ENCODE measurements around the gene CLBA1.
A peak's percentile ranks its signal among the peaks of the same experiment; 100 is the strongest.

Gene CLBA1

GRCh38 chr14:105015905-105016304 lies 30.3 kb downstream of the CLBA1 start:
- Histone ChIP-seq H3K9ac (ENCODE audit: low read depth in 1 of 2, low read length in 2 of 2) (no peak overlapping the region), H3K36me3 (ENCODE audit: control insufficient read depth in 1 of 2, insufficient read depth in 2 of 2, low read length in 2 of 2) (peaks cover 2 to 11% of the 10 kb centered on the region in 2 donors), H3K4me1 (ENCODE audit: control insufficient read depth in 1 of 2, insufficient read depth in 2 of 2, low read length in 2 of 2) (peaks cover 13 to 25% of the 10 kb centered on the region in 2 donors), H3K27ac (ENCODE audit: low read depth, low read length) (no peak overlapping the region), H3K9me3 (ENCODE audit: control insufficient read depth in 1 of 2, low read length in 2 of 2) (no peaks in the 10 kb centered on the region), H3K27me3 (ENCODE audit: control insufficient read depth in 1 of 2, insufficient read depth in 2 of 2, low read length in 2 of 2) (no peaks in the 10 kb centered on the region), H3K4me3 (ENCODE audit: low read depth in 1 of 2, low read length in 2 of 2) (no peak overlapping the region)

GRCh38 chr14:105018414-105018813 lies 32.8 kb downstream of the CLBA1 start:
- no peaks in the 10 kb centered on the region for H3K36me3 ChIP-seq (ENCODE audit: control insufficient read depth in 1 of 2, insufficient read depth in 2 of 2, low read length in 2 of 2)
- H3K9ac ChIP-seq (ENCODE audit: low read depth in 1 of 2, low read length in 2 of 2) = no peak overlapping the region
- H3K9me3 ChIP-seq (ENCODE audit: control insufficient read depth in 1 of 2, low read length in 2 of 2) = no peaks in the 10 kb centered on the region
- peaks cover 13 to 36% of the 10 kb centered on the region in 2 donors for H3K4me1 ChIP-seq (ENCODE audit: control insufficient read depth in 1 of 2, insufficient read depth in 2 of 2, low read length in 2 of 2)
- no peak overlapping the region for H3K4me3 ChIP-seq (ENCODE audit: low read depth in 1 of 2, low read length in 2 of 2)
- H3K27me3 ChIP-seq (ENCODE audit: control insufficient read depth in 1 of 2, insufficient read depth in 2 of 2, low read length in 2 of 2) = no peaks in the 10 kb centered on the region
- H3K27ac ChIP-seq (ENCODE audit: low read depth, low read length) = no peak overlapping the region

- H3K4me3 ChIP-seq (ENCODE audit: low read depth in 1 of 2, low read length in 2 of 2) = peak overlapping the region; percentile 71 to 74
- peak overlapping the region; percentile 67 for H3K27ac ChIP-seq (ENCODE audit: low read depth, low read length)
- no peaks in the 10 kb centered on the region for H3K9me3 ChIP-seq (ENCODE audit: control insufficient read depth in 1 of 2, low read length in 2 of 2)
- peaks cover 13 to 36% of the 10 kb centered on the region in 2 donors for H3K4me1 ChIP-seq (ENCODE audit: control insufficient read depth in 1 of 2, insufficient read depth in 2 of 2, low read length in 2 of 2)
- H3K36me3 ChIP-seq (ENCODE audit: control insufficient read depth in 1 of 2, insufficient read depth in 2 of 2, low read length in 2 of 2) = no peaks in the 10 kb centered on the region
- H3K27me3 ChIP-seq (ENCODE audit: control insufficient read depth in 1 of 2, insufficient read depth in 2 of 2, low read length in 2 of 2) = no peaks in the 10 kb centered on the region
- H3K9ac ChIP-seq (ENCODE audit: low read depth in 1 of 2, low read length in 2 of 2) = peak overlapping the region; percentile 58 to 70
Observed at GRCh38 chr14:105019861-105020814, 34.5 kb downstream of the CLBA1 start.

GRCh38 chr14:105020815-105021655 lies 35.4 kb downstream of the CLBA1 start, which contains the start of gene CDCA4:
Gene CDCA4, minus strand, starts transcription at chr14:105021083. Its CDS starts 9,154 bp downstream, at chr14:105011929.
- Histone ChIP-seq H3K36me3 (ENCODE audit: control insufficient read depth in 1 of 2, insufficient read depth in 2 of 2, low read length in 2 of 2) (no peaks in the 10 kb centered on the region), H3K4me3 (ENCODE audit: low read depth in 1 of 2, low read length in 2 of 2) (peak within 1 kb of the TSS; percentile 75 to 88), H3K4me1 (ENCODE audit: control insufficient read depth in 1 of 2, insufficient read depth in 2 of 2, low read length in 2 of 2) (peaks cover 13 to 36% of the 10 kb centered on the region in 2 donors), H3K9ac (ENCODE audit: low read depth in 1 of 2, low read length in 2 of 2) (peak within 1 kb of the TSS; percentile 70 to 83), H3K9me3 (ENCODE audit: control insufficient read depth in 1 of 2, low read length in 2 of 2) (no peaks in the 10 kb centered on the region), H3K27ac (ENCODE audit: low read depth, low read length) (peak within 1 kb of the TSS; percentile 75), H3K27me3 (ENCODE audit: control insufficient read depth in 1 of 2, insufficient read depth in 2 of 2, low read length in 2 of 2) (no peaks in the 10 kb centered on the region)

- peak overlapping the region; percentile 67 to 83 for H3K9ac ChIP-seq (ENCODE audit: low read depth in 1 of 2, low read length in 2 of 2)
- H3K27ac ChIP-seq (ENCODE audit: low read depth, low read length) = peak overlapping the region; percentile 75
- H3K4me3 ChIP-seq (ENCODE audit: low read depth in 1 of 2, low read length in 2 of 2) = peak overlapping the region; percentile 75 to 88
- H3K9me3 ChIP-seq (ENCODE audit: control insufficient read depth in 1 of 2, low read length in 2 of 2) = no peaks in the 10 kb centered on the region
- H3K4me1 ChIP-seq (ENCODE audit: control insufficient read depth in 1 of 2, insufficient read depth in 2 of 2, low read length in 2 of 2) = peaks cover 13 to 31% of the 10 kb centered on the region in 2 donors
- no peaks in the 10 kb centered on the region for H3K27me3 ChIP-seq (ENCODE audit: control insufficient read depth in 1 of 2, insufficient read depth in 2 of 2, low read length in 2 of 2)
- H3K36me3 ChIP-seq (ENCODE audit: control insufficient read depth in 1 of 2, insufficient read depth in 2 of 2, low read length in 2 of 2) = no peaks in the 10 kb centered on the region
Observed at GRCh38 chr14:105021656-105022275, 36.2 kb downstream of the CLBA1 start.

GRCh38 chr14:105022276-105022670 lies 36.7 kb downstream of the CLBA1 start:
- H3K27ac ChIP-seq (ENCODE audit: low read depth, low read length) = no peak overlapping the region
- peak overlapping the region in 1 of 2 donors; percentile 88 for H3K4me3 ChIP-seq (ENCODE audit: low read depth in 1 of 2, low read length in 2 of 2)
- no peaks in the 10 kb centered on the region for H3K36me3 ChIP-seq (ENCODE audit: control insufficient read depth in 1 of 2, insufficient read depth in 2 of 2, low read length in 2 of 2)
- no peaks in the 10 kb centered on the region for H3K9me3 ChIP-seq (ENCODE audit: control insufficient read depth in 1 of 2, low read length in 2 of 2)
- H3K9ac ChIP-seq (ENCODE audit: low read depth in 1 of 2, low read length in 2 of 2) = peak overlapping the region in 1 of 2 donors; percentile 83
- peaks cover 13 to 30% of the 10 kb centered on the region in 2 donors for H3K4me1 ChIP-seq (ENCODE audit: control insufficient read depth in 1 of 2, insufficient read depth in 2 of 2, low read length in 2 of 2)
- no peaks in the 10 kb centered on the region for H3K27me3 ChIP-seq (ENCODE audit: control insufficient read depth in 1 of 2, insufficient read depth in 2 of 2, low read length in 2 of 2)

- no peak overlapping the region for H3K27ac ChIP-seq (ENCODE audit: low read depth, low read length)
- no peaks in the 10 kb centered on the region for H3K27me3 ChIP-seq (ENCODE audit: control insufficient read depth in 1 of 2, insufficient read depth in 2 of 2, low read length in 2 of 2)
- H3K9ac ChIP-seq (ENCODE audit: low read depth in 1 of 2, low read length in 2 of 2) = no peak overlapping the region
- no peaks in the 10 kb centered on the region for H3K9me3 ChIP-seq (ENCODE audit: control insufficient read depth in 1 of 2, low read length in 2 of 2)
- peaks cover 13 to 30% of the 10 kb centered on the region in 2 donors for H3K4me1 ChIP-seq (ENCODE audit: control insufficient read depth in 1 of 2, insufficient read depth in 2 of 2, low read length in 2 of 2)
- H3K36me3 ChIP-seq (ENCODE audit: control insufficient read depth in 1 of 2, insufficient read depth in 2 of 2, low read length in 2 of 2) = no peaks in the 10 kb centered on the region
- no peak overlapping the region for H3K4me3 ChIP-seq (ENCODE audit: low read depth in 1 of 2, low read length in 2 of 2)
Observed at GRCh38 chr14:105023144-105023543, 37.6 kb downstream of the CLBA1 start.

- Histone ChIP-seq H3K9ac (ENCODE audit: low read depth in 1 of 2, low read length in 2 of 2) (no peak overlapping the region), H3K36me3 (ENCODE audit: control insufficient read depth in 1 of 2, insufficient read depth in 2 of 2, low read length in 2 of 2) (no peaks in the 10 kb centered on the region), H3K9me3 (ENCODE audit: control insufficient read depth in 1 of 2, low read length in 2 of 2) (no peaks in the 10 kb centered on the region), H3K27me3 (ENCODE audit: control insufficient read depth in 1 of 2, insufficient read depth in 2 of 2, low read length in 2 of 2) (no peaks in the 10 kb centered on the region), H3K4me1 (ENCODE audit: control insufficient read depth in 1 of 2, insufficient read depth in 2 of 2, low read length in 2 of 2) (peaks cover 12 to 25% of the 10 kb centered on the region in 2 donors), H3K27ac (ENCODE audit: low read depth, low read length) (no peak overlapping the region), H3K4me3 (ENCODE audit: low read depth in 1 of 2, low read length in 2 of 2) (no peak overlapping the region)
Observed at GRCh38 chr14:105023791-105024480, 38.3 kb downstream of the CLBA1 start.

GRCh38 chr14:105025429-105025828 lies 39.8 kb downstream of the CLBA1 start:
- Histone ChIP-seq H3K9me3 (ENCODE audit: control insufficient read depth in 1 of 2, low read length in 2 of 2) (no peaks in the 10 kb centered on the region), H3K4me1 (ENCODE audit: control insufficient read depth in 1 of 2, insufficient read depth in 2 of 2, low read length in 2 of 2) (peaks cover 0 to 11% of the 10 kb centered on the region in 2 donors), H3K27ac (ENCODE audit: low read depth, low read length) (no peak overlapping the region)

More at GRCh38 chr14:105025429-105025828, 39.8 kb downstream of the CLBA1 start:
- H3K27me3 ChIP-seq (ENCODE audit: control insufficient read depth in 1 of 2, insufficient read depth in 2 of 2, low read length in 2 of 2) = no peaks in the 10 kb centered on the region
- H3K4me3 ChIP-seq (ENCODE audit: low read depth in 1 of 2, low read length in 2 of 2) = no peak overlapping the region
- H3K36me3 ChIP-seq (ENCODE audit: control insufficient read depth in 1 of 2, insufficient read depth in 2 of 2, low read length in 2 of 2) = no peaks in the 10 kb centered on the region
- no peak overlapping the region for H3K9ac ChIP-seq (ENCODE audit: low read depth in 1 of 2, low read length in 2 of 2)

All from duodenal mucosa (tissue), 2 donors.